Stimulated activated naive CD4-positive, alpha-beta T cell treated with Interleukin-2 at 50 U/mL for 16 hours (primary cell): ENCODE results near the gene RAB2B.
"Not testable (repeated sequence)": the region's sequence is repeated elsewhere in the genome, so short reads cannot be mapped to it uniquely, and the experiment has no call there.

Source experiments
- DNase-seq: peaks from one replicate; lab custom pipeline; 2025; lab: John Stamatoyannopoulos, UW

RAB2B gene

DNA sequence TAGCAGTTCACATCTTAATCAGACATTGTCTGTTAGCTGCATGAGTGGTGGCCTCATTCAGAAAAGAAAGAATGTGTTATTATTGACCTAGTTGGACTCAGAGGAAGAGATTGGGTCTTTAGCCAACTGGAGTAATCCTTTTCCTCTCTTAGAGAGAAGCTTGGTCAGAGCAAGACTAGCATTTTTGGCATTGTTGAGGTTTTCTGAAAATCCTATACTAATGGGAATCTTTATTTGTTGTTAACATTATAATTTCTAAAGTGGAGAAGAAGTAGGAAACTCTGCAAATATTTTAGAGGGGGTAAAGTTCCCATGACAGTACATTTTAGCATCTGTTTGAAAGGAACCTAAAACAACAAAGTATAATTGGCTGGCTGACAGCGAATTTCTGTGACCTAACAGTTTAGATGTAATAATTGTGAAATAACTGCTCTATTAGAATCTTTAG, 9.9 kb upstream of the RAB2B start:
- DNase-seq: no peak

DNA sequence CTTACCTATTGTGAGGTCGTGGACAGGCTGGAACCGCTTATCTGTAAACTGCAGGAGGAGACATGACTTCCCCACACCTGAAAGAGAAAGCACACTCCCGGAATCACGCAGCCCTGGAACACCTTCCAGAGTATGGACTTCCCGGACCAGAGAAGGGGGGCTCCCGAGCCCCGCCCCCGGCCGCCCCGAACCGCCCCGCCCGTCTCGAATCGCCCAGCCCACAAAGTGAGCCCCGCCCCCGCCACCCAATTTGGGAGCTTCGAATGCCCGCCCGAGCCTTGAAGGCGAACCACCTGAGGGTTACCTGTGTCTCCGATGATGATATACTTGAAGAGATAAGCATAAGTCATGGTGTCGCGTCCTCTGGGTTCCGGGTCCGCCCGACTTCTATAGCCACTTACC, 235 bp downstream of the RAB2B start:
- peak; percentile 89 for DNase-seq

DNA sequence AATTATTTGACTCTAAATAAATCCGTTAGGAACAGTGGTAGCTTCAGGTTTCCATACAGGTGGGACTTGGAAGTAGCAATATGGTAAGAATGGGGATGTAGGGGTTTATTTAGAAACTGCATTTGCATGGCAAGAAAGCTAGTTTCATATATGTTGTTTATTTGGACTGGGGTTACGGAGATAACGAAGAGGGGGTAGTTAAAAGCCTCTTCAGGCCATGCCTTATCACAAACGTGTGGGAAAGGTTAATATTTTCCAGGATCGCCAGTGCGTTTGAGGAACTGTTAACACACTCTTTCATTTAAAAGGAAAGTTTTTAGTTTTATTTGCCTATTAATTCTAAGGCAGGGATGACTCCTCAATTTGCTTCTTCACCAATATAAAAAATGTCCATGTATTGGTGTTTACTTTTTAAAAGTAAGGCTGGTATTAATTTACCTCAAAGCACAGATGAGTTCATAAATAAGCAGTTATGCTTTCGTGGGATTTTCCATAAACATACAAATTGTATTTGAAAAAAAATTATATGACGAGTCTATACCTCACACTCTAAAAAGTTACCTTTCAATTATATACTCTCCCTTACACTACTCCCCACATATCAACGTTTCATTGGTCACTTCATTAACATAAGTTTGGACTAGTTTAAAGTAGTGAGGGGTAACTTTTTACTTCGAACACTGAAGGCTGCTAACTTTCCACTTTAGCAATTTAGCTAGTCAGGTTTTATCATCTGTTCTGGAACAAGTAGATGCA, 814 bp downstream of the RAB2B start:
- no peak for DNase-seq

DNA sequence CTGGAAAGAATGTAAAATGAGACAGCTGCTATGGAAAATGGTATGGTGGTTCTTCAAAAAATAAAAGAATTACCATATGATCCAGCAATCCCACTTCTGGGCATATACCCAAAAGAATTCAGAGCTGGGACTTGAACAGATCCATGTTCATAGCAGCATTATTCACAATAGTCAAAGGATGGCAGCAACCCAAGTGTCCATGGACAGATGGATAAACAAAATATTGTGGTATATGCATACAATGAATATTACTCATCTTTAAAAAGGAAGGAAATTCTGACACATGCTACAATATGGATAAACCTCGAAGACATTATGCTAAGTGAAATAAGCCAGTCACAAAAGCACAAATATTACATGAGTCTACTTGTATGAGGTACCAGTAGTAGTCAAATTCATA, 9.1 kb downstream of the RAB2B start:
- DNase-seq: no peak

DNA sequence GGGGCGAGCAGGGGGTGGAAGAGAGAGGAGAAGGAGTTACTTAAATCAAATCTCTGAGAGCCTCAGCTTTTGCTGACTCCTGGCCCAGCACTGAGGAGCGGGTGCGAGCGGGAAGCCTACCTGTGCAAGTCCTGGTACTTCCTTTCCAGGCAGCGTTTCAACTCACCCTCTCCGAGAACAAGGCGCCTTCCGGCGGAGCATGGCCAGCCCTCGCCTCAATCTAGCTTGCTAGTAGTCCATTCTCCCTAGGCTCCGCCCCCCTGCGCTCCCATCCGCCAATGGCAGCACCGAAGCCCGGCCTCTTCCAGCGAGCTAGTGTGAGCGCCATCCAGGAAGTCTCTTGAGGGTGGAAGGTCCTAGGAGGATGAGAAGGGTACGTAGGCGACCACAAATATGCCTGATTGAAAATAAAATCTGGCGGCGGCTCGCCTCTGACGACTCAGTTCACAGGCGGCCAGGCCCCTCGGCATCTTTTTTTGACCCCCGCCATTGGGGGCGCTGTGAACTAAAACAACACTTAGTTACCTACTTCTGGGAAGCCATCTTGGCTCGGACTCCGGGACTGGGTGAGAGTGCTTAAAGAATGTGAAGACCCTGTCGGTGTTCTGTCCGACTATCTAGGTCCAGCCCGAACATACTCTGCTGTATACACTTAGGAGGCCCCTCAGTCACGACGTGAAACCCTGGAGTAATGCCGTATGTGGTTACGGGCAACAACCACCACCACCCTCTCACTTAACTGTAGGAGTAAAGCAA, 20.7 kb downstream of the RAB2B start, which contains the start of gene CHD8:
Gene CHD8 (minus strand): TSS at position 212 of the 756 bp plus-strand sequence. CDS start 24,480 bp downstream, outside the sequence.
- peak; percentile 99 for DNase-seq

DNA sequence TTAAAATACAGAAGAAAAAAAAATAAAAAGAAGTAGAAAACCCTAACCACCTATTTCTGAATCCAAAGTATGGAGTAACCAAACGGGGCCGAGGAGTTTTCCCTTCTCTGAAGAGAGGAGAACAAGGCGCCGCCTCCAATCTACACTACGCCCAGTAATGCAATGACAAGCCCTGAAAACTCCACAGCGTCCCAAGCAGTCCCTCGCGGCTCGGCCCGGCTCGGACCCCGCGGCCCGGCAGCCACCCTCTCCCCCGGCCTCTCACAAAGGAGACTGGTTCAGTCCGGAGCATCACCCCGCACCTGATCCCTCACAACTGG, 21.2 kb downstream of the RAB2B start:
- no peak for DNase-seq

DNA sequence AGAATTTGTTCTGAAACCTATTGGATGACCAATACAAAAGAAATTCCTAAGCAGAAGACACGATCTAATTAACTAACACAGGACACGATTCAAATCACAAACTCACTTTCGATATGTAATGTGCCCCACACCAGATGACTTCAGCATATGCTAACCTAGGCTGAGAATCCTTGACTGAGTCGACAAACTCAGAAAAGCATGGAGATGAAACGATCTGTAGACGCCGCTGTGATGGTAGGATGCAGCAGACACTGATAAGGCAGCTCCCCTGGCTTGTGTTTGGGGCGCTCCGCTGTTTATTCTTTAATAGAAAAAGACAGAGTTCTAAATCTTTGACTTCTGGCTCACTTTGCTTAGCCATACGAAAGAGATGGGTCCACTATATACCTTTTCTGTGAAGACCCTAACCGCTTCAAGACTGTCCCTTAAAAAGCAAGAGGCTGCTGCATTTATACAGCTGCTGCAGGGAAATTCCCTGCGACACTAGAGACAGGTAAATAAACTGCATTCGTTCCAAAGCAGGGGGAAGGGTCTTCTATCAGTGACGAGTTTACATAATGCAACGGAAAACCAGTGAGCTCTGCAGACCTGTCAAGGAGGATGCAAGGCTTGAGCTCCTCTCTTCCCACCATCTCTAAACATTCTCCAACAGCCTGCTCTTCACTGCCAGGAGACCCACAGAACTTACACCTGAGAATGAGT, 21.8 kb downstream of the RAB2B start:
- peak; percentile 11 for DNase-seq

DNA sequence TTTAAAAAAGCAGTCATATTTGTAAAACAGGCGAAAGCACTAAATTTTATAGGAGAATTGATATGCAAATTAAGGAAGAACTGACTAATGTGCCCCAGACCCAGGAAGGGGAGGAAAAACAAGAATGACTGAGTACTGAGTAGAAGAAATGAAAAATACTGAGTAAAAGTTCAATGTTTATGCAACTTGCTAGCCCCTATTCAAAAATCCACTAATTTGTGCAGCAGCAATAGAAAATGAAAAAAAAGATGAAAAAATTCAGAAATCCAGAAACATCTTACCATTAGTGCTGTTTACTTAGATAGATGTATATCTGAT, 26.9 kb downstream of the RAB2B start:
- DNase-seq: no peak

DNA sequence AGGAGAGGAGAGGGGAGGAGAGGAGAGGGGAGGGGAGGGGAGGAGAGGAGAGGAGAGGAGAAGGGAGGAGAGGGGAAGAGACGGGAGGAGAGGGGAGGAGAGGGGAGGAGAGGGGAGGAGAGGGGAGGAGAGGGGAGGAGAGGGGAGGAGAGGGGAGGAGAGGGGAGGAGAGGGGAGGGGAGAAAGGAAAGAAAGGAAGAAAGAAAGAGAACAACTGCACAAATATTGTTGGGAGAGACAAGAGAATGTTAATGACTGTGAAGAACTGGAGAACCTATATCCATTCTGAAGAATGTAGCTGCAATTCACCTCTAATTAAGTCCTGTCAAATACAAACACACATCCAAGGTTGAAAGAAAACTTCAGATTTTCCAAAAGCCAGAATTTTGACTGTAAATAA, 34.1 kb downstream of the RAB2B start:
- not testable (repeated sequence) for DNase-seq

DNA sequence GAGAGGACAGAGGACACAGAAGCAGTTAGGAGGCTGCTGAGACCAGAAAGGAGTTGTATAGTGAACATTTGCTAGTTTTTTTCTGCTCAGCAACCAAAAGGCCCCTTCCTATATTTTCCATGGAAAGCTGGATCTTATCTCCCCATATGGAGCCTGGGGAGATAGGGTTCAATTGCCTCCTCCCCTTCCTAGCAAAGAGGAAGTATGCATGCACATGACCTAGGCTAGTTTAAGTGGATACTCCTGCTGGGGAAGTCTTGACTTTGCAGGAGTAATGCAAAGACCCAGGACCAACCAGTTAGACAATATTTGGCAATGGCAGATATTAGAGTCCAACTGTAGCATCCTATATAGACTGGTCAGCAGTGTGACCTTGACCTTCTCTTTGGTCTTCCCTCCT, 35.9 kb downstream of the RAB2B start:
- no peak for DNase-seq

DNA sequence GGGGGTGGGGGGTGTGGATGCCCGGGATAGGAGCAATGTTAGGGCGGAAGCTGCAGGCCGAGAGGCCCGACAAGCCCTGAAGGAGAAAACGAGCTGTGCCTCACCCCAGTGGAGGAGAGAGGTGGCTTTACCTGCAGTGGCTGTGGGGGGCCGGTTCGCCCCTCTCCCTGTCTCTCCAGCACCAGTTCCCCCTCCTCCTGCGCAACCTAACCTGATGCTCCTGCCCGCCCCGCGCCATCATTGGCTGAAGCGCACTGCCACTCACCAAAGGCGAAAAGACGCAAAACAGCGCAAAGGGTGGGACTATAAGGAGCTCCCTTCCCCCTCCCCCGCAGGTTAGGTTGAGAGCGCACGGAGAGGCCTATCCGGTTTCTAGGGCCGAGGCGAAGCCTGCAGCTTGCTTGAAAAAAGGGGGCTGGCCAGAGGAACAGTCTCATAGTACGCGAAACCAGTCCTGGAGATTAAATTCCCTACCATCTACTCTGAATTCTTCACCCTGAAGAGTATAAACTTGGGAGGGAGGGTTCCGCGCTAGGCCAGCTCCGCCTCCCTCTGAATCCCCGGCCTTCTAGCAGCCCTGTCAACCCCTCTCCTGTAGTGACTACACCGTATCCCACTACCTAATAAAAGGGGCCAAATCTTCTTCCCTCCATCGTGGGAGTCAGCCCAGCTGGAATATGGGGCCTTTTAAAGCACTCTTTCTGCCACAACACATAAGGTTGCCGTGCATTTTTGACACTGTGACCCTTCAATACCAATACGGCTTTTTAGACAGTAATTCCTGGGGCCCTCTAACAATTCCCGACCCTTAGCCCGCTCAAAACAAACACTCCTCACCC, 39.5 kb downstream of the RAB2B start:
- peak; percentile 99 for DNase-seq

DNA sequence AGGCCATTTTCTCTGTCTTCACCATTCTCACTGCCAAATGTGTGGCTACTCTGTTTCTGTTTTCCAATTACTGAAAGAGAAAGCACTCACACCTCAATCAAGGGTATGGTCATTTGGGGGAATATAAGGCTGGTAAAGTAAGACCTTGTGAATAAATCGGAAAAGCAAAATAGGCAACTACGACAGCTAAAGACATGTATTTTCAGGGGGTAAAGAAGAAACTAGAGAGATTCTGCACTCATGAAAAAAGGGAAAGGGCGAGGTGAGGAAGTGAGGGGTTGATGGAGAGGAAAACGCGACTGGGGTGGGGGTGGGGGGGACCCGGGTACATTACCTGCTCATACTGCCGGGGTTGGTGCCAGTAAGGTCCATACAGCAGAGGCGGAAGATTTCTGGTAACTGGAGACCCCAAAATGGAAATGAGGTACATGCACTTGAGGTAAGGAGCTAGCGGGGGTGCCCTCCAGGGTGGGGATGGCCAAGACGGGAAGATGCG, 40.1 kb downstream of the RAB2B start:
- peak; percentile 41 for DNase-seq

DNA sequence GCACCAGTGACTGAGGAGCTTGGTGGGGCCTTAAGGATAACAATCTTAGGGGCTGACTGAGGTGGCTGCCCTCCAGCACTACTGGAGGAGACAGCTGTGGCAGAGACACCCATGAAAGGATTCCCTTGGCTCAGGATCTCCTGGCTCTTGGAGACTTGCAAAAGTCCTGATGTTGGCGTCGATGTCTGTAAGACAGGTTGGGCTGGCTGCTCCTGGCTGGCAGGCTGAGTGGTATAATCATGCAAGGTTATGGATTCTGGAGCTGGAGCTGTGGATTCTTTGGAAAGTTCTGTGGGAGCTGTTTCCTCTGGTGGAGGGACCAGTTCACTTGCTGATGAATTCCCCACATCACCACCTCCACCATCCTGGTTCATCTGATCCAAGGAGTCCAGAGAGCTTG, 45.6 kb downstream of the RAB2B start:
- DNase-seq: no peak

DNA sequence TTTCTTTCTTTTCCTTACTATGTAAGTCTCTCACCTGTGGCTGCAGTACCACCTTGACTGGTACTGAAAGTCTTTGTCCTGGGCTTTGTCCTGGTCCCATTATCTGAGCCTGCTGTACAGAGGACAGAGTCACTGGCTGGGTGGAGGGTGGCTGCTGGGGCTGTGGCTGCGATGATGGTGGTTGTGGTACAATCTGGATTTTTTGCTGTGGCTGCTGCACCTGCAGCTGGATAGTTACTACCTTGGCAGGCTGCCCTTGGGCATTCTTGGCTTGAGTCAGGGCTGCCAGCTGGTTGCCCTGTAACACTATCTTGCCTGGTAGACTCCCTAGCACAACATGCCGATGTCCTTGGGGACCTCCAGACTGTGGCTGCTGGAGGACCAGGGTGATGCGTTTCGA, 47.8 kb downstream of the RAB2B start:
- DNase-seq: no peak

DNA sequence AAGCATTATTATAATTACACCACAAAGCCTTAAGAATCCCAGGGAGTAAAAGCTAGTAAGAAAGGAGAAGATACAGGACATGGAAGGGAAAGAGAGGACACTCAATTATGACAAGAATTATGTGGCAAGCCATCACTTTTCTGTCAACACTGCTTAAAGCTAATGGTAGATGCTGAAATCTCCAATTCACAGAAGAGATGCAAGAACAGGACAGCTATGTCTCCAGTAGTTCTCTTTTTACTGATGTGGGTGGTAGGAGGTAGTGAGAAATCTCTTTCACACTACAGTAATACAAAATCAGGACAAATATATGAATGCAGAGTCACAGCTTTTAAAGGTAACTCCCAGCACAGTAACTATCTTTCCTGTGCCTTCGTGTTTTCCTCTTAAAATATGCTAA, 50.1 kb downstream of the RAB2B start:
- DNase-seq: no peak

DNA sequence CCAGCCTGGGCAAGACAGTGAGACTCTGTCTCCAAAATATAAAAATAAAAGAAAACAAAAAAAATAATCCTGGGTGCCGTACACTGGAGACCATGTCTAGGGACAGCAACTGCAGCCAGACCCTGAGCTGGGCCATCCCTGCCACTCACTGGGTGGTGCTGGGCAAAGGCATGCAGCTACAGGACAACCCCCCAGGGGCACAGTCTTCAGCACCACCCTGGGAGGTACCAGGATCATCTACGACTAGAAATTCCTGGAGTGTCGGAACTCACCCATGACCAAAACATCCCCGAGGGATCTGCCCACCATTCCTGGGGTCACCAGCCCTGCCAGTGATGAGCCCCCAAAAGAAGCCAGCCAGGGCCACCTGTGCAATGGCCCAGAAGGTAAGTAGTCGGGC, 57.2 kb downstream of the RAB2B start:
- no peak for DNase-seq

DNA sequence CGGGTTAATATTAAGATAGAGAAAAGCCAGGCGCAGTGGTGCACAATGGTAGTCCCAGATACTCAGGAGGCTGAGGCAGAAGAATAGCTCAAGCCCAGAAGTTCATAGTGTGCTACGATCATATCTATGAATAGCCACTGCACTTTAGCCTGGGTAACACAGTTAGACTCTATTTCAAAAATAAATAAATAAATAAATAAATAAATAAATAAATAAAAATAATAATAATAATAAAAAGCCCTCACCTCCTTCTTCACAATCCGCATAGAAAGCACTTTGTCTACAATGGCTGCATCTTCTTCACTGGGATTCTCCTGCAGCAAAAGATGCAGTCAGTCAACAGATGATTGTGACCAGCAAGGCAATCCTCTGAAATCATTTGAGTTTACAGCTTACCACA, 61.4 kb downstream of the RAB2B start:
- DNase-seq: no peak

DNA sequence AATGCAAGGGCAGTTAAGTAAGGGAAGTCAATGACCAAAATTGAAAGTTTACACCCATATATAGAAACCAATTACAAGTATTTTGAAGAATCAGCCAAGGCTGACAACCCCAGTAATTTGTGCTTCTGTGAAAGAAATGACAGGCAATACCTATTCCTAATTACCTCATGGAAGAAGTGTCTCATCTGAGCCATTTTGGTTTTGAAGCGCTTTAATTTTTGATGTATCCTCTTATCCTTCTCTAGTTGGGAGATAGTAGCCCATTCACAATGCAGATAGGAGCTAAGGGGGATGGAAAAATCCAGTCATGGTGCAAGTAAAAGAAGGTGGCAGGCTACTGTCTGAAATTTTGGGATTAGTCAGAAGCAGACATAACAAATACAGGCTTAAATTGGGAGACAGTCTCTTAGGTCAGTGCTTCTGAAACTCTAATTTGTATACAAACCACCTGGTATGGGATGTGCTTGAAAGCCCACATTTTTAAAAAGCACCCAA, 62.6 kb downstream of the RAB2B start:
- no peak for DNase-seq
